HG03139 (cell line): ENCODE results near the gene ZNF576.
"Not testable (repeated sequence)": the region's sequence is repeated elsewhere in the genome, so short reads cannot be mapped to it uniquely, and the experiment has no call there.

Source experiments
- ATAC-seq: cut with Tn5 transposase; IDR thresholded peaks from one replicate; pipeline ENCODE4 v1.9.1; 2021; ENCODE audit not compliant: unreplicated experiment

The ZNF576 gene

GRCh38 chr19:43623889-43624670 lies 27.7 kb downstream of the ZNF576 start:
- ATAC-seq = no peak

GRCh38 chr19:43624933-43625332 lies 28.5 kb downstream of the ZNF576 start:
- no peak for ATAC-seq

GRCh38 chr19:43625918-43626579 lies 29.7 kb downstream of the ZNF576 start:
- no peak for ATAC-seq

- ATAC-seq = no peak
Observed at GRCh38 chr19:43626838-43627237, 30.4 kb downstream of the ZNF576 start.

GRCh38 chr19:43628646-43629326 lies 32.4 kb downstream of the ZNF576 start:
- no peak for ATAC-seq

GRCh38 chr19:43631491-43631890 lies 35.1 kb downstream of the ZNF576 start:
- no peak for ATAC-seq

GRCh38 chr19:43633520-43633919 lies 37.1 kb downstream of the ZNF576 start:
- no peak for ATAC-seq

GRCh38 chr19:43634068-43634467 lies 37.7 kb downstream of the ZNF576 start:
- no peak for ATAC-seq

- no peak for ATAC-seq
Observed at GRCh38 chr19:43634506-43634871, 38.1 kb downstream of the ZNF576 start.

- no peak for ATAC-seq
Observed at GRCh38 chr19:43634872-43635560, 38.6 kb downstream of the ZNF576 start.

GRCh38 chr19:43635561-43635940 lies 39.2 kb downstream of the ZNF576 start:
- not testable (repeated sequence) for ATAC-seq

- no peak for ATAC-seq
Observed at GRCh38 chr19:43636121-43636683, 39.8 kb downstream of the ZNF576 start.

GRCh38 chr19:43638214-43638994 lies 42.0 kb downstream of the ZNF576 start:
- no peak for ATAC-seq

- ATAC-seq = no peak
Observed at GRCh38 chr19:43638995-43639518, 42.7 kb downstream of the ZNF576 start.

- no peak for ATAC-seq
Observed at GRCh38 chr19:43639519-43640423, 43.4 kb downstream of the ZNF576 start, which contains the start of gene CADM4. CADM4 (minus strand) TSS chr19:43639850; CDS start chr19:43639790, 60 bp downstream.

GRCh38 chr19:43640424-43640757 lies 44.0 kb downstream of the ZNF576 start:
- ATAC-seq = no peak

GRCh38 chr19:43641333-43641732 lies 44.9 kb downstream of the ZNF576 start:
- no peak for ATAC-seq

- no peak for ATAC-seq
Observed at GRCh38 chr19:43642531-43642930, 46.1 kb downstream of the ZNF576 start.

- no peak for ATAC-seq
Observed at GRCh38 chr19:43643326-43643725, 46.9 kb downstream of the ZNF576 start.
